H1 (cell line): Measurements from ENCODE around the gene LENG1. TPM values are rescaled to one million over a fixed set of nuclear protein-coding genes. Genes with fewer than 3 reads are reported as not detected.
A peak's percentile ranks its signal among the peaks of the same experiment; 100 is the strongest.

Experiments
- CTCF ChIA-PET: fragments of 300-600 bp; sonication (Branson Sonifier 250); formaldehyde crosslinking; loops from one replicate; lab custom pipeline; 2021; ENCODE audit not compliant: partially characterized antibody; lab: Charles Lee
- POLR2A ChIA-PET: fragments of 300-600 bp; sonication (Branson Sonifier 250); formaldehyde crosslinking; loops from one replicate; lab custom pipeline; 2021; ENCODE audit warnings: inconsistent platforms; ENCODE audit not compliant: partially characterized antibody; lab: Charles Lee
- DNase-seq, 2 experiments: peaks; one replicate each; pipeline versions ENCODE4 v3.0.0 to v3.0.0-alpha.2; 2010 to 2022; ENCODE audit warnings: low spot score in 2 of 2, low read depth in 1 of 2, mixed read lengths in 1 of 2
- FAIRE-seq: peaks from 2 replicates; lab custom pipeline; 2011; peaks lifted over from hg19 to GRCh38; lab: Jason Lieb, UNC
- H2AFZ ChIP-seq: 2 replicates; pipeline ENCODE4 v1.8.1; 2012; ENCODE audit warnings: low read length, inconsistent platforms
- H2AK5ac ChIP-seq: 2 replicates; pipeline ENCODE4 v1.6.1; 2013; ENCODE audit warnings: low read depth, low read length
- H2BK120ac ChIP-seq: replicated peaks from 2 replicates; pipeline ENCODE3; 2013; ENCODE audit warnings: low read depth, low read length, inconsistent platforms
- H2BK12ac ChIP-seq: 2 replicates; pipeline ENCODE4 v1.6.1; 2013; ENCODE audit warnings: low read depth, low read length
- H2BK15ac ChIP-seq: 2 replicates; pipeline ENCODE4 v1.6.1; 2013; ENCODE audit warnings: low read length
- H2BK20ac ChIP-seq: 2 replicates; pipeline ENCODE4 v1.6.1; 2013; ENCODE audit warnings: low read length
- H2BK5ac ChIP-seq: 2 replicates; pipeline ENCODE4 v1.6.1; 2013; ENCODE audit warnings: low read depth, low read length
- H3K14ac ChIP-seq: 2 replicates; pipeline ENCODE4 v1.6.1; 2013; ENCODE audit warnings: inconsistent platforms; ENCODE audit not compliant: insufficient read length
- H3K18ac ChIP-seq: 2 replicates; pipeline ENCODE4 v1.6.1; 2013; ENCODE audit warnings: low read length; ENCODE audit errors: extremely low read depth
- H3K23ac ChIP-seq: 2 replicates; pipeline ENCODE4 v1.6.1; 2013; ENCODE audit warnings: inconsistent platforms; ENCODE audit not compliant: insufficient read length
- H3K23me2 ChIP-seq: 2 replicates; pipeline ENCODE4 v1.6.1; 2013; ENCODE audit warnings: low read depth, low read length
- H3K27ac ChIP-seq: 2 replicates; pipeline ENCODE4 v1.6.1; 2011; ENCODE audit warnings: low read depth, low read length, inconsistent platforms
- H3K27me3 ChIP-seq, 4 experiments: replicated peaks in 1 of 4; 1 replicate in 1 of 4; 2 replicates in 3 of 4; pipeline versions ENCODE4 v1.6.1 to v1.8.1; 2011 to 2013; ENCODE audit warnings: low read length in 3 of 4, mild to moderate bottlenecking in 3 of 4, inconsistent platforms in 2 of 4, mixed read lengths in 2 of 4, moderate library complexity in 1 of 4; ENCODE audit not compliant: control insufficient read depth in 3 of 4, insufficient read depth in 3 of 4; ENCODE audit errors: extremely low read depth in 1 of 4
- H3K36me3 ChIP-seq, 4 experiments: 2 replicates each; pipeline versions ENCODE4 v1.6.1 to v1.8.1; 2011 to 2013; ENCODE audit warnings: mild to moderate bottlenecking in 4 of 4, low read length in 3 of 4, moderate library complexity in 2 of 4, control low read depth in 1 of 4, inconsistent platforms in 1 of 4; ENCODE audit not compliant: insufficient read depth in 4 of 4, control insufficient read depth in 2 of 4
- H3K4ac ChIP-seq: replicated peaks from 2 replicates; pipeline ENCODE3; 2013; ENCODE audit warnings: low read length, low read depth, mixed read lengths, inconsistent platforms; ENCODE audit not compliant: insufficient read length
- H3K4me1 ChIP-seq, 4 experiments: replicated peaks in 1 of 4; 1 replicate in 1 of 4; 2 replicates in 3 of 4; pipeline versions ENCODE4 v1.6.1 to v1.8.1; 2011 to 2013; ENCODE audit warnings: low read length in 3 of 4, inconsistent platforms in 2 of 4, mixed read lengths in 1 of 4; ENCODE audit not compliant: insufficient read depth in 4 of 4, control insufficient read depth in 3 of 4
- H3K4me2 ChIP-seq, 2 experiments: 2 replicates each; pipeline versions ENCODE4 v1.6.1 to v1.8.1; 2011 to 2013; ENCODE audit warnings: low read depth in 2 of 2, low read length in 2 of 2, control low read depth in 1 of 2, inconsistent platforms in 1 of 2, mild to moderate bottlenecking in 1 of 2; ENCODE audit not compliant: insufficient read depth in 1 of 2
- H3K4me3 ChIP-seq, 4 experiments: fragments of 200-600, 300-600 bp in 1 of 4; sonication (generic), shearing (Covaris generic), sonication (Bioruptor Twin) in 1 of 4; 2 replicates each; pipeline versions ENCODE4 v1.5.1 to v1.8.1; 2011 to 2016; ENCODE audit warnings: low read length in 4 of 4, low read depth in 3 of 4, control low read depth in 2 of 4, inconsistent platforms in 2 of 4, mild to moderate bottlenecking in 2 of 4, mixed read lengths in 1 of 4, moderate library complexity in 1 of 4; ENCODE audit not compliant: insufficient read depth in 2 of 4; ENCODE audit errors: extremely low read depth in 1 of 4
- H3K56ac ChIP-seq: replicated peaks from 2 replicates; pipeline ENCODE3; 2013; ENCODE audit warnings: low read depth, mild to moderate bottlenecking, mixed read lengths, low read length, inconsistent platforms; ENCODE audit not compliant: insufficient read length
- H3K79me1 ChIP-seq: 2 replicates; pipeline ENCODE4 v1.6.1; 2013; ENCODE audit warnings: low read depth, low read length, control low read depth
- H3K79me2 ChIP-seq, 2 experiments: 2 replicates each; pipeline versions ENCODE4 v1.6.1 to v1.8.1; 2012 to 2013; ENCODE audit warnings: low read length in 2 of 2, mild to moderate bottlenecking in 2 of 2, inconsistent platforms in 1 of 2; ENCODE audit not compliant: insufficient read depth in 2 of 2, control insufficient read depth in 1 of 2
- H3K9ac ChIP-seq, 4 experiments: replicated peaks in 1 of 4; 1 replicate in 1 of 4; 2 replicates in 3 of 4; pipeline versions ENCODE4 v1.6.1 to v1.8.1; 2011 to 2013; ENCODE audit warnings: low read depth in 3 of 4, low read length in 3 of 4, control low read depth in 2 of 4, mild to moderate bottlenecking in 2 of 4, moderate library complexity in 2 of 4, inconsistent platforms in 1 of 4; ENCODE audit errors: extremely low read depth in 1 of 4
- H3K9me3 ChIP-seq, 2 experiments: 2 replicates each; pipeline versions ENCODE4 v1.6.1 to v1.8.1; 2012 to 2013; ENCODE audit warnings: mild to moderate bottlenecking in 2 of 2, moderate library complexity in 2 of 2, control low read depth in 1 of 2, inconsistent platforms in 1 of 2, low read depth in 1 of 2, low read length in 1 of 2, mixed read lengths in 1 of 2; ENCODE audit not compliant: insufficient read depth in 2 of 2
- H4K20me1 ChIP-seq, 2 experiments: replicated peaks in 1 of 2; 2 replicates each; pipeline versions ENCODE3 to v1.8.1; 2011 to 2013; ENCODE audit warnings: inconsistent platforms in 2 of 2, low read length in 2 of 2, mild to moderate bottlenecking in 1 of 2; ENCODE audit not compliant: insufficient read depth in 2 of 2, control insufficient read depth in 1 of 2
- H4K5ac ChIP-seq: 2 replicates; pipeline ENCODE4 v1.6.1; 2013; ENCODE audit warnings: low read length, low read depth, mixed read lengths, inconsistent platforms; ENCODE audit not compliant: insufficient read length
- H4K8ac ChIP-seq: 2 replicates; pipeline ENCODE4 v1.8.0; 2013; ENCODE audit warnings: mild to moderate bottlenecking, moderate library complexity, low read length, inconsistent platforms; ENCODE audit not compliant: insufficient read depth; ENCODE audit errors: extremely low read depth
- H4K91ac ChIP-seq: replicated peaks from 2 replicates; pipeline ENCODE3; 2013; ENCODE audit warnings: low read length, mixed read lengths, inconsistent platforms; ENCODE audit not compliant: insufficient read length
- ASH2L ChIP-seq: fragments of 200-600, 300-600 bp; sonication (generic); IDR thresholded peaks from one replicate; pipeline ENCODE4 v1.7.1; 2017; ENCODE audit warnings: low read length
- ATF2 ChIP-seq: IDR thresholded peaks from 2 replicates; pipeline ENCODE4 v1.6.1; 2012; ENCODE audit warnings: low read length, inconsistent platforms
- BACH1 ChIP-seq: IDR thresholded peaks from 2 replicates; pipeline ENCODE4 v1.6.1; 2012; ENCODE audit warnings: low read length, improper control_type of control experiment
- CBX8 ChIP-seq: fragments of 300-800, 300-1000 bp; sonication (generic); IDR thresholded peaks from 2 replicates; pipeline ENCODE4 v1.7.1; 2016; ENCODE audit warnings: low read depth, low read length, borderline replicate concordance
- E2F6 ChIP-seq: IDR thresholded peaks from 2 replicates; pipeline ENCODE4 v1.6.1; 2012; ENCODE audit warnings: inconsistent platforms
- KDM1A ChIP-seq: fragments of 200-600, 300-600 bp; sonication (generic); IDR thresholded peaks from 2 replicates; pipeline ENCODE4 v1.7.1; 2016; ENCODE audit warnings: mild to moderate bottlenecking, low read length, borderline replicate concordance
- MAFK ChIP-seq: IDR thresholded peaks from 2 replicates; pipeline ENCODE4 v1.6.1; 2012; ENCODE audit warnings: low read depth, mild to moderate bottlenecking, improper control_type of control experiment, low read length
- SIX5 ChIP-seq: IDR thresholded peaks from 2 replicates; pipeline ENCODE4 v1.6.1; 2011; ENCODE audit warnings: mild to moderate bottlenecking, low read depth, low read length
- SP4 ChIP-seq: IDR thresholded peaks from 2 replicates; pipeline ENCODE4 v1.6.1; 2012; ENCODE audit warnings: low read length, inconsistent platforms
- TAF7 ChIP-seq: optimal IDR thresholded peaks from 2 replicates; pipeline ENCODE3; 2011; ENCODE audit warnings: low read depth, mild to moderate bottlenecking, inconsistent platforms, low read length, moderate library complexity, borderline replicate concordance
- WGBS, 2 experiments: shearing (Covaris generic) in 1 of 2; methylation state at CpG; one replicate each; pipeline versions ENCODE4 v1.1.6 to v1.1.7; 2013 to 2015; ENCODE audit warnings: low lambda C conversion rate in 2 of 2, mixed read lengths in 2 of 2, inconsistent platforms in 1 of 2, low coverage in 1 of 2, missing lambda C conversion rate in 1 of 2; ENCODE audit not compliant: insufficient replicate concordance in 2 of 2, insufficient coverage in 1 of 2, insufficient read length in 1 of 2; ENCODE audit errors: extremely low coverage in 1 of 2, missing lambda C conversion rate in 1 of 2; 5-methylcytosine and 5-hydroxymethylcytosine counted together
- polyA plus RNA-seq, 7 experiments: library from polyadenylated mRNA; depleted of rRNA in 3 of 7; stranded (reverse) in 5 of 7; unstranded in 2 of 7; fragments of >200 nt in 5 of 7; fragments of 200-250 nt in 2 of 7; gene quantifications; 1 replicate in 5 of 7; 2 replicates in 1 of 7; 4 replicates in 1 of 7; pipeline versions ENCODE4 v1.2.1 to v1.2.3, GENCODE V29; 2011 to 2013; ENCODE audit warnings: missing spikeins in 2 of 7, mixed read lengths in 2 of 7
- total RNA-seq: library from RNA; stranded (reverse); fragmentation: NEBNext Ultra II Directional; extraction: Animal tissue kit (Norgen Biotek cat#: 25700); gene quantifications from 2 replicates; pipeline ENCODE4 v1.2.1, GENCODE V29; 2021

Gene LENG1
- total and polyA plus RNA-seq, 2 of the 8 experiments (the other 6 are each of a cell fraction or from before 2014, with no cell fraction given) = 1.2 to 4.4 TPM

GRCh38 chr19:54207676-54207982 is 48.1 kb upstream of the LENG1 start:
- ChIA-PET POLR2A (interaction anchor here (0.8 to 23.4 kb wide), 22 partner anchors 10 to 229 kb away, joined by 3 to 909 read pairs (median 6); partner anchors contain the start of genes CNOT3, LILRB2, LILRB3 and LILRB5), CTCF (interaction anchor here (1.2 to 1.6 kb wide), 3 partner anchors 21 to 27 kb away, joined by 3 to 6 read pairs (median 3); no protein-coding TSS in a partner anchor)
- Histone ChIP-seq H2AK5ac (no peak overlapping the region), H2BK20ac (no peak overlapping the region), H3K4me3 (no peak overlapping the region), H3K23ac (no peak overlapping the region), H2BK12ac (no peak overlapping the region), H3K9me3 (no peaks in the 10 kb centered on the region), H2BK15ac (no peak overlapping the region), H3K4ac (no peak overlapping the region), H3K79me2 (peaks cover 16 to 43% of the 10 kb centered on the region in 2 experiments), H4K5ac (no peak overlapping the region), H3K9ac (no peak overlapping the region; a peak in 1 of 7 replicates), H3K4me2 (no peak overlapping the region; a peak in 1 of 4 replicates), H3K36me3 (peaks cover 43 to 57% (median 53%) of the 10 kb centered on the region in 4 experiments), H3K27ac (peak overlapping the region; percentile 32; the same call in 1 of the 2 replicates), H4K8ac (no peak overlapping the region), H3K14ac (no peak overlapping the region), H3K4me1 (peaks cover 9 to 18% (median 14%) of the 10 kb centered on the region in 4 experiments), H4K91ac (no peak overlapping the region), H3K56ac (no peak overlapping the region), H2BK5ac (no peak overlapping the region), H3K23me2 (peaks cover 9% of the 10 kb centered on the region), H3K27me3 (no peaks in the 10 kb centered on the region), H3K79me1 (peaks cover 18% of the 10 kb centered on the region), H3K18ac (no peak overlapping the region), H4K20me1 (peaks cover 49 to 51% of the 10 kb centered on the region in 2 experiments), H2BK120ac (no peak overlapping the region), H2AFZ (no peak overlapping the region)
- FAIRE-seq (no peak), DNase-seq (no peak)
- no peak for TF ChIP-seq BACH1
- TF ChIP-seq TAF7 = peak; percentile 19
- no peak for TF ChIP-seq CBX8
- 0 out of 2 replicates have a peak, but pooled peaks have one; percentile 16 for TF ChIP-seq SP4
- TF ChIP-seq ASH2L = no peak
- TF ChIP-seq MAFK = no peak
- no peak for TF ChIP-seq SIX5
- TF ChIP-seq KDM1A = no peak
- TF ChIP-seq ATF2 = no peak; the same call in 1 of the 2 replicates
- TF ChIP-seq E2F6 = no peak
- 100% methylated on average over 5 of the region's 5 CpGs; no CpG with 5 or more reads in 1 of the 2 experiments for WGBS, 2 experiments
